ENCODE data around the gene NKAIN2.

Gene NKAIN2

GRCh38 chr6:124064317-124065113, 260.9 kb downstream of the NKAIN2 start:
- no peak for DNase-seq (ENCODE audit: low read depth)
- H3K4me3 ChIP-seq (ENCODE audit: control insufficient read depth, low read depth, low read length): no peak overlapping the region
- no peak for TF ChIP-seq CTCF (conservative IDR thresholded peaks at IDR 0.05; ENCODE audit: control insufficient read depth, insufficient read depth, low read depth, low read length)

- TF ChIP-seq CTCF (conservative IDR thresholded peaks at IDR 0.05; ENCODE audit: control insufficient read depth, insufficient read depth, low read depth, low read length): no peak
- no peak overlapping the region for H3K4me3 ChIP-seq (ENCODE audit: control insufficient read depth, low read depth, low read length)
- DNase-seq (ENCODE audit: low read depth): no peak
Measured at GRCh38 chr6:124066269-124066668, 262.6 kb downstream of the NKAIN2 start.

- DNase-seq (ENCODE audit: low read depth): no peak
- H3K4me3 ChIP-seq (ENCODE audit: control insufficient read depth, low read depth, low read length): no peak overlapping the region
- no peak for TF ChIP-seq CTCF (conservative IDR thresholded peaks at IDR 0.05; ENCODE audit: control insufficient read depth, insufficient read depth, low read depth, low read length)
Measured at GRCh38 chr6:124066946-124067552, 263.4 kb downstream of the NKAIN2 start.

GRCh38 chr6:124069230-124069950, 265.7 kb downstream of the NKAIN2 start:
- DNase-seq (ENCODE audit: low read depth): no peak
- no peak overlapping the region for H3K4me3 ChIP-seq (ENCODE audit: control insufficient read depth, low read depth, low read length)
- no peak for TF ChIP-seq CTCF (conservative IDR thresholded peaks at IDR 0.05; ENCODE audit: control insufficient read depth, insufficient read depth, low read depth, low read length)

- DNase-seq (ENCODE audit: low read depth): no peak
Measured at GRCh38 chr6:124073021-124073420, 269.4 kb downstream of the NKAIN2 start.

More at GRCh38 chr6:124073021-124073420, 269.4 kb downstream of the NKAIN2 start:
- TF ChIP-seq CTCF (conservative IDR thresholded peaks at IDR 0.05; ENCODE audit: control insufficient read depth, insufficient read depth, low read depth, low read length): no peak
- H3K4me3 ChIP-seq (ENCODE audit: control insufficient read depth, low read depth, low read length): no peak overlapping the region

All from fibroblast of mammary gland (primary cell).